NCI-H2196 treated with DMSO at 0.1 percent for 48 hours (cell line): ENCODE results near the gene CATSPER2.
"Not testable (repeated sequence)": the region's sequence is repeated elsewhere in the genome, so short reads cannot be mapped to it uniquely, and the experiment has no call there.

Source experiments
- DNase-seq: peaks from one replicate; lab custom pipeline; 2025; ENCODE audit not compliant: unreplicated experiment; lab: John Stamatoyannopoulos, UW

Gene CATSPER2

DNA sequence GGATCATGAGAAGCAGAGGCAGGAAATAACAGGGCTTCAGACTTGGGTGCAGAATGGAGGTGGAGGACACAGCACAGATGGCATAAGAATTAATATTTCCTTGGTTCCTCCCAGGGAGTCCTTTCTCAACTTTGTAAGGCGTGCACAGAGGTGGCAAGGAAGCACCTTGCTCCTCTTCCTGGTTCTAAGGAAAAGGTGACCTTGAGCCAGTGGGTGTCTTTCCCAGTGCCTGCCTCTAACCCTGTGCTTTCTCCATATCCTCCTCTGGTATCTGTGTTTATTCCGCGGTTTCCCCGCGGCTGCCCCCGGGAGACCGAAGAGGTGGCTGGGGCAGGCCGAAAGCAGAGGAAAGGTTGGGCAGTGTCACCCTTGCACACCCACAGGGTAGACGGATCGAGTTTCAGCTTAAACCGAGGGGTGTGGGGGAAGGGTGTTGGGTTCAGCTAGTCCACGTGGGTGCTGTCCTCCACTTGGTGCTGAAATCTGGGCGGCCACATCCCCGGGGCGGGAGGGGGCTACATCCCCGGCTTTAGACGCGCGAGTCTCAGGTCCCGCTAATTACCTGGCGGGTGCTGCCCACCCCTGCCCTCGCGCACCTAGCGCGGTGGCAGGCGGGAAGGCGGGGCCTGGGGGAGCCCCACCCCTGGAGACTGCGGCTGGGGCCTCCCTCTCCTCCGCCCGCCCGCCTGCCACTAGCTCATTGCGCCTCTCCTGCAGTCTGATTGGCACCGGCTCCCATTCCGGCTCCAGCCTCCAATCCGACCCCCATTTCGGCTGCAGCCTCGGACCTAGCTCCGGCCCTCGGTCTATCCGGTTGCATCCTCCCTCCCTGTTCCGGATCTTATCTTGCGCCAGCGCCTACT lies 55.1 kb downstream of the CATSPER2 start, which contains the start of gene CKMT1B:
Gene CKMT1B (plus strand): TSS at position 700 of the 863 bp plus-strand sequence. CDS start 192 bp downstream, outside the sequence.
- not testable (repeated sequence) for DNase-seq

DNA sequence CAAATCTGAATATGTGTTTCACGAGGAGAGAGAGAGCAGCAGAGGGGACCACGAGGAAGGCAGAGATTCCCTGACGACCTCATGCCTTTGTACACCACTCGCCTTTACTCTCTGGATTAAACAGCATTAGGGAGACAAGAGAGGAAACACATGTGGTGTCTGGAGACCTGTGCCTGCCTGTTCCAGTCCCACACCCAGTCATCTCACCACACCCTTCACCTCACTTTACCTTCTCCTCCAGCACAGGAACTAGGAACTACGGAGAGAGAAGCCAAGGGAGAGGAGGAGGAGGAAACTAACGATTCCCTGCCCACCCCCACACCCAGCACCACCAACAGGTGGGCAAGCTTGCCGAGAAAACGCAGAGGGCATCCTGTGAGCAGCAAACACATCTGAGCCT lies 55.8 kb downstream of the CATSPER2 start:
- not testable (repeated sequence) for DNase-seq

DNA sequence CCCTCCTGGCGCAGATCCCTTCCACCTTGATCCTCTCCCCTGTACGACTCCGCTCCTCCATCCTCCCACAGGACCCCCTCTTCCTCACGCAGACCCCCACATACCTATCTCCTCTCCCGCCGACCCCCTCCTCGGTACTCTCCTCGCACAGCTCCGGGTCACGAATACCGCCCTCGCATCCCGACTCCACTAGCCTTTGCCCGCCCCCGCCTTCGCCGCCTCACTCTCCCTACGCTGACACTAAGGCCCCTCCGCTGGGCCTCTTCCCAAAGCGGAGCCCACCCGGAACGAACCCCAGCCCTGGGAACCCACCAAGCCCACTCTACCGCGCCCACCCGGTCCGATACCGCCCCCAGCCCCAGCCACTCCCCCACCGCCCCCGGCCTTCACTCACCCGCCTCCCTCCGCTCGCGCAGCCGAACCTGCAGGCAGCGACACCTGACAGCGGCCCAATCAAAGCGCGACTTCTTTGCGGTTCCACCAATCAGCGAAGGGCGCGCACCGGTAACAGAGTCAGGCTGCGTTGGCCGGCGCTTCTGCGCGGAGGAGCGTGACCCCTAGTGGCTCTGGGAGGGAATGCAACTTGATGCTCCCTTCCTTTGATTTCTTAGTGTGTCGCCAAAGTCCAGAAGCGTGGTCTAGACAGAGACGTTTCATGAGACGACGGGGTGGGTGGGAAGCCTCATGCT lies 58.7 kb downstream of the CATSPER2 start, which contains the start of gene PPIP5K1:
Gene PPIP5K1 (minus strand): TSS at position 431 of the 689 bp plus-strand sequence. CDS start 5,704 bp downstream, outside the sequence.
- DNase-seq: not testable (repeated sequence)
